GM18511 (cell line): ENCODE measurements around the gene MFRP.

Source experiments
- ATAC-seq: cut with Tn5 transposase; IDR thresholded peaks from one replicate; pipeline ENCODE4 v1.9.1; 2021; ENCODE audit warnings: mild to moderate bottlenecking, moderate library complexity; ENCODE audit not compliant: unreplicated experiment

The MFRP gene

GRCh38 chr11:119359365-119360214, 13.1 kb upstream of the MFRP start:
- no peak for ATAC-seq

- ATAC-seq: no peak
These were observed 10.6 kb upstream of the MFRP start for GRCh38 chr11:119357074-119357473.

GRCh38 chr11:119356349-119357031, 10.0 kb upstream of the MFRP start:
- peak; percentile 86 for ATAC-seq

GRCh38 chr11:119355091-119355843, 8.8 kb upstream of the MFRP start:
- no peak for ATAC-seq

- no peak for ATAC-seq
These were observed 6.4 kb upstream of the MFRP start for GRCh38 chr11:119352857-119353260.

GRCh38 chr11:119351232-119351631, 4.7 kb upstream of the MFRP start:
- no peak for ATAC-seq

- no peak for ATAC-seq
These were observed 3.8 kb upstream of the MFRP start for GRCh38 chr11:119350302-119350701.

- no peak for ATAC-seq
These were observed 1.6 kb upstream of the MFRP start for GRCh38 chr11:119347940-119348605.

GRCh38 chr11:119347242-119347641, 737 bp upstream of the MFRP start:
- ATAC-seq: no peak

GRCh38 chr11:119345685-119346084, 820 bp downstream of the MFRP start:
- ATAC-seq: no peak

GRCh38 chr11:119344291-119345010, 2.1 kb downstream of the MFRP start:
- no peak for ATAC-seq

GRCh38 chr11:119343726-119344125, 2.8 kb downstream of the MFRP start:
- no peak for ATAC-seq

- ATAC-seq: no peak
These were observed 4.0 kb downstream of the MFRP start for GRCh38 chr11:119342362-119343130.

- ATAC-seq: no peak
These were observed 4.5 kb downstream of the MFRP start for GRCh38 chr11:119342023-119342300.

- ATAC-seq: no peak
These were observed 5.1 kb downstream of the MFRP start for GRCh38 chr11:119341222-119342022.

GRCh38 chr11:119340335-119341221, 5.9 kb downstream of the MFRP start, which contains the start of gene C1QTNF5:
C1QTNF5 (minus strand) TSS chr11:119340883; CDS start chr11:119340397, 486 bp downstream.
- no peak for ATAC-seq

GRCh38 chr11:119339589-119340334, 6.7 kb downstream of the MFRP start:
- ATAC-seq: no peak
